B cell (primary cell): Measurements from ENCODE around the gene TBXAS1. TPM values are rescaled to one million over a fixed set of nuclear protein-coding genes. Genes with fewer than 3 reads are reported as not detected.

Experiments used
- ATAC-seq: fragments of 200-7000 bp; cut with Tn5 transposase; one replicate; pipeline ENCODE4 v1.10.0; 2021; ENCODE audit warnings: low read depth, mild to moderate bottlenecking, moderate number of reproducible peaks, moderate library complexity
- CTCF ChIA-PET: fragments of 350-600 bp; sonication (Branson Sonifier 250); formaldehyde crosslinking; loops from one replicate; lab custom pipeline; 2021; ENCODE audit warnings: antibody characterized with exemption, inconsistent platforms; lab: Charles Lee
- POLR2A ChIA-PET: fragments of 350-600 bp; sonication (Branson Sonifier 250); formaldehyde crosslinking; loops from one replicate; lab custom pipeline; 2021; ENCODE audit warnings: antibody characterized with exemption; lab: Charles Lee
- DNase-seq: peaks from one replicate; pipeline ENCODE4 v3.0.0; 2013
- H2AFZ ChIP-seq: 2 replicates; pipeline ENCODE4 v1.6.1; 2012; ENCODE audit warnings: mild to moderate bottlenecking, low read depth, low read length; ENCODE audit not compliant: insufficient read depth, poor library complexity, severe bottlenecking
- H3K27ac ChIP-seq, 2 donors: 1 replicate in 1 of 2; 2 replicates in 1 of 2; pipeline ENCODE4 v1.5.1; 2012 to 2013; ENCODE audit warnings: low read length in 2 of 2, mild to moderate bottlenecking in 2 of 2, moderate library complexity in 1 of 2
- H3K27me3 ChIP-seq, 4 experiments: fragments of 200-600 bp in 1 of 4; sonication (generic) in 1 of 4; replicated peaks in 1 of 4; 1 replicate in 2 of 4; 2 replicates in 2 of 4; pipeline versions ENCODE4 v1.6.1 to v1.7.0; 2013 to 2016; ENCODE audit warnings: low read length in 3 of 4, mild to moderate bottlenecking in 2 of 4, mixed read lengths in 1 of 4, moderate library complexity in 1 of 4; ENCODE audit not compliant: insufficient read depth in 4 of 4, control insufficient read depth in 3 of 4; ENCODE audit errors: control extremely low read depth in 1 of 4
- H3K36me3 ChIP-seq, 2 experiments: replicated peaks in 1 of 2; 1 replicate in 1 of 2; 2 replicates in 1 of 2; pipeline versions ENCODE4 v1.6.1 to v1.7.1; 2013; ENCODE audit warnings: low read length in 1 of 2; ENCODE audit not compliant: insufficient read depth in 2 of 2, control insufficient read depth in 1 of 2; ENCODE audit errors: control extremely low read depth in 1 of 2, extremely low read depth in 1 of 2
- H3K4me1 ChIP-seq, 2 donors: fragments of 200-600 bp in 1 of 2; sonication (generic) in 1 of 2; 1 replicate in 1 of 2; 2 replicates in 1 of 2; pipeline versions ENCODE4 v1.5.1 to v1.6.1; 2013 to 2017; ENCODE audit warnings: low read length in 2 of 2; ENCODE audit not compliant: control insufficient read depth in 2 of 2, insufficient read depth in 2 of 2
- H3K4me2 ChIP-seq: replicated peaks from 2 replicates; pipeline ENCODE3; 2012; ENCODE audit warnings: mild to moderate bottlenecking, low read depth, low read length; ENCODE audit not compliant: poor library complexity, severe bottlenecking
- H3K4me3 ChIP-seq, 5 experiments: fragments of 200-600 bp in 1 of 5; sonication (generic) in 1 of 5; 1 replicate in 3 of 5; 2 replicates in 2 of 5; pipeline versions ENCODE4 v1.5.1 to v1.7.0; 2011 to 2016; ENCODE audit warnings: low read length in 4 of 5, mild to moderate bottlenecking in 4 of 5, low read depth in 2 of 5, control low read depth in 1 of 5, moderate library complexity in 1 of 5; ENCODE audit not compliant: insufficient read depth in 1 of 5; ENCODE audit errors: control extremely low read depth in 1 of 5, extremely low read depth in 1 of 5
- H3K79me2 ChIP-seq: fragments of 200-600 bp; sonication (generic); one replicate; pipeline ENCODE4 v1.6.0; 2016; ENCODE audit warnings: low read length; ENCODE audit not compliant: control insufficient read depth, insufficient read depth
- H3K9ac ChIP-seq: fragments of 200-600 bp; sonication (generic); 2 replicates; pipeline ENCODE4 v1.6.1; 2017; ENCODE audit warnings: mild to moderate bottlenecking, low read length, moderate library complexity
- H3K9me3 ChIP-seq, 3 donors: one replicate each; pipeline versions ENCODE4 v1.6.1 to v1.7.1; 2013; ENCODE audit warnings: low read length in 2 of 3; ENCODE audit not compliant: control insufficient read depth in 2 of 3, insufficient read depth in 1 of 3; ENCODE audit errors: control extremely low read depth in 1 of 3
- H4K20me1 ChIP-seq: 2 replicates; pipeline ENCODE4 v1.6.0; 2012; ENCODE audit warnings: mild to moderate bottlenecking, low read length; ENCODE audit not compliant: insufficient read depth, control insufficient read depth, poor library complexity, severe bottlenecking
- H3K27ac Mint-ChIP-seq: one replicate; pipeline ENCODE4 v1.8.0; 2021; ENCODE audit warnings: mixed read lengths
- H3K27me3 Mint-ChIP-seq: one replicate; pipeline ENCODE4 v1.8.0; 2021; ENCODE audit warnings: mixed read lengths
- H3K4me1 Mint-ChIP-seq: one replicate; pipeline ENCODE4 v1.8.0; 2021; ENCODE audit warnings: mixed read lengths
- H3K4me3 Mint-ChIP-seq: one replicate; pipeline ENCODE4 v1.8.0; 2021; ENCODE audit warnings: mixed read lengths
- H3K9me3 Mint-ChIP-seq: one replicate; pipeline ENCODE4 v1.8.0; 2022; ENCODE audit warnings: mixed read lengths; ENCODE audit not compliant: insufficient read depth
- EZH2 ChIP-seq: IDR thresholded peaks from 2 replicates; pipeline ENCODE4 v1.6.1; 2012; ENCODE audit warnings: borderline replicate concordance, low read depth, mild to moderate bottlenecking, moderate library complexity, low read length; ENCODE audit not compliant: insufficient read depth, poor library complexity, severe bottlenecking
- WGBS: methylation state at CpG from one replicate; pipeline ENCODE4 v1.1.5; 2013; ENCODE audit warnings: missing lambda C conversion rate; ENCODE audit not compliant: insufficient coverage; 5-methylcytosine and 5-hydroxymethylcytosine counted together
- intact Hi-C: fragments of 100-400 bp; cut with micrococcal nuclease; formaldehyde crosslinking; loops from one replicate; pipeline ENCODE4 v1.10.0; 2022
- polyA plus RNA-seq: library from polyadenylated mRNA; depleted of rRNA; stranded (reverse); fragments of >200 nt; gene quantifications from 2 replicates; pipeline ENCODE4 v1.2.3, GENCODE V29; 2012
- total RNA-seq, 2 donors: library from RNA; stranded (reverse); fragments of 120-200 nt in 1 of 2; gene quantifications; 1 replicate in 1 of 2; 2 replicates in 1 of 2; pipeline versions ENCODE4 v1.2.3 to v1.2.4, GENCODE V29; 2013 to 2022
- TF ChIP-seq, protein P1 (sequence below): fragments of 200-600 bp; IDR thresholded peaks from one replicate; pipeline ENCODE4 v1.8.0; 2022; ENCODE audit warnings: antibody characterized with exemption, mild to moderate bottlenecking

TBXAS1 gene
- total and polyA plus RNA-seq, 2 donors (not counting 1 experiment from before 2014, with no cell fraction given): 8.1 to 21.0 TPM

GRCh38 chr7:139990571-139991268 is 161.7 kb downstream of the TBXAS1 start:
- Histone ChIP-seq H4K20me1 (no peaks in the 10 kb centered on the region), H3K79me2 (no peaks in the 10 kb centered on the region), H2AFZ (no peak overlapping the region), H3K9me3 (no peaks in the 10 kb centered on the region), H3K27me3 (no peaks in the 10 kb centered on the region), H3K4me2 (no peak overlapping the region), H3K27ac (no peak overlapping the region), H3K4me1 (peaks cover 0 to 7% of the 10 kb centered on the region in 2 donors), H3K36me3 (no peaks in the 10 kb centered on the region), H3K4me3 (no peak overlapping the region), H3K9ac (no peak overlapping the region)
- Mint-ChIP-seq H3K27me3 (no peaks in the 10 kb centered on the region), H3K27ac (no peak overlapping the region), H3K4me1 (peaks cover 10% of the 10 kb centered on the region), H3K4me3 (no peak overlapping the region), H3K9me3 (no peaks in the 10 kb centered on the region)
- CTCF ChIA-PET: no interaction called here
- DNase-seq: no peak
- POLR2A ChIA-PET: no interaction called here
- intact Hi-C loops: no loop called here
- ATAC-seq: no peak
- no peak for TF ChIP-seq EZH2
- TF ChIP-seq, protein P1, sequence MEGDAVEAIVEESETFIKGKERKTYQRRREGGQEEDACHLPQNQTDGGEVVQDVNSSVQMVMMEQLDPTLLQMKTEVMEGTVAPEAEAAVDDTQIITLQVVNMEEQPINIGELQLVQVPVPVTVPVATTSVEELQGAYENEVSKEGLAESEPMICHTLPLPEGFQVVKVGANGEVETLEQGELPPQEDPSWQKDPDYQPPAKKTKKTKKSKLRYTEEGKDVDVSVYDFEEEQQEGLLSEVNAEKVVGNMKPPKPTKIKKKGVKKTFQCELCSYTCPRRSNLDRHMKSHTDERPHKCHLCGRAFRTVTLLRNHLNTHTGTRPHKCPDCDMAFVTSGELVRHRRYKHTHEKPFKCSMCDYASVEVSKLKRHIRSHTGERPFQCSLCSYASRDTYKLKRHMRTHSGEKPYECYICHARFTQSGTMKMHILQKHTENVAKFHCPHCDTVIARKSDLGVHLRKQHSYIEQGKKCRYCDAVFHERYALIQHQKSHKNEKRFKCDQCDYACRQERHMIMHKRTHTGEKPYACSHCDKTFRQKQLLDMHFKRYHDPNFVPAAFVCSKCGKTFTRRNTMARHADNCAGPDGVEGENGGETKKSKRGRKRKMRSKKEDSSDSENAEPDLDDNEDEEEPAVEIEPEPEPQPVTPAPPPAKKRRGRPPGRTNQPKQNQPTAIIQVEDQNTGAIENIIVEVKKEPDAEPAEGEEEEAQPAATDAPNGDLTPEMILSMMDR: no peak
- 95% methylated on average over 19 of the region's 22 CpGs for WGBS

DNA sequence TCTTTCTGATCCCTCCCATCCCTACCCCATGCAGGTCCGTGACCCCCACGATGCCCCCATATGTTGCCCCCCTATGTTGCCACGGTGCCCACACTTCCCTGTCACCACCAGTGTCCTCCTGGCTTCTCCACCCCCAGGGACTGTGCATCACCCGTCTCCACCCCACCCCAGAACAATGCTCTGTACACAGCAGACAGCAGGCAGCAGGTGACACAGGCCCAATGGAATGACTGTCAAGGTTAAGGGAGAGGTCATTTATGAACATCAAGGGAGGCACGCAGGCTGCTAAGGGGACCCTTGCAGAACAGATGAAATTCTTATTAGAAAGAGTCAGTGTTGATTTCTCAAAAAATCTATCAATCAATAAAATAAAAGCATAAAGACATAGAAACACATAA is 162.2 kb downstream of the TBXAS1 start:
- no peak overlapping the region for H3K4me3 Mint-ChIP-seq
- no peak for TF ChIP-seq EZH2
- TF ChIP-seq, protein P1: no peak
- H3K27ac ChIP-seq: no peak overlapping the region
- ChIA-PET POLR2A (no interaction called here), CTCF (no interaction called here)
- no peak overlapping the region for H3K9ac ChIP-seq
- H3K4me1 Mint-ChIP-seq: peaks cover 10% of the 10 kb centered on the region
- ATAC-seq (no peak), DNase-seq (no peak)
- H3K9me3 Mint-ChIP-seq: no peaks in the 10 kb centered on the region
- WGBS: 92% methylated on average over 2 of the region's 5 CpGs
- no peak overlapping the region for H3K27ac Mint-ChIP-seq
- no peaks in the 10 kb centered on the region for H3K27me3 Mint-ChIP-seq
- H3K27me3 ChIP-seq: no peaks in the 10 kb centered on the region
- H3K9me3 ChIP-seq: no peaks in the 10 kb centered on the region
- H3K36me3 ChIP-seq: no peaks in the 10 kb centered on the region
- no peaks in the 10 kb centered on the region for H4K20me1 ChIP-seq
- H3K4me1 ChIP-seq: peaks cover 0 to 7% of the 10 kb centered on the region in 2 donors
- no peak overlapping the region for H2AFZ ChIP-seq
- intact Hi-C loops: no loop called here
- H3K4me2 ChIP-seq: no peak overlapping the region
- H3K79me2 ChIP-seq: no peaks in the 10 kb centered on the region
- H3K4me3 ChIP-seq: no peak overlapping the region
